KOPT-K1 (cell line): ENCODE results near the gene TPO.

Experiments used
- H3K27ac ChIP-seq: fragments of 200-600 bp; sonication (generic); 2 replicates; pipeline ENCODE4 v1.5.1; 2016; ENCODE audit warnings: antibody characterized with exemption, mild to moderate bottlenecking, low read depth, low read length; ENCODE audit not compliant: poor library complexity, severe bottlenecking
- H3K36me3 ChIP-seq: fragments of 200-600 bp; sonication (generic); 2 replicates; pipeline ENCODE4 v1.5.1; 2017; ENCODE audit warnings: antibody characterized with exemption, mild to moderate bottlenecking, low read length, moderate library complexity; ENCODE audit not compliant: insufficient read depth
- H3K9me3 ChIP-seq: fragments of 200-600 bp; sonication (generic); 2 replicates; pipeline ENCODE4 v1.5.1; 2017; ENCODE audit warnings: antibody characterized with exemption, low read length, mild to moderate bottlenecking; ENCODE audit not compliant: insufficient read depth, poor library complexity, severe bottlenecking

The TPO gene

DNA sequence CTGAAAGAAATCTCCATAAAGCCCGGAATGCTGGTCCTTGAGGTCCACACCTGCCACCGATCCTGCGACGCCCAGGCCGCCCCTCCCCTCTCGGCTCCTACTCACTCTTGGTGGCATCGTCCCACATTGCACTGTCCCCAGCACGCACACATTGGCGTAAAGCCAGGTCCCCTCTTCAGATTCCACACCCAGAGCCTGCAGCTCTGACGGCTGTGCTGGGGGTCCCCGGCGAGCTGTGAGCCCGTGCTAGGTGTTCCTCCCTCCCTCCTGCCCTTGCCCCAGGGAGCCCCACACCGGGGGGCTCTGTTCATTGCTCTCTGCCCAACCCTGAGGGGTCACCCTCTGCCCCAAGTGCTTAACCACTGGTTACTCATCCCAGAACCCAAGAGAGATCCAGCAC is 8.5 kb downstream of the TPO start:
- H3K27ac ChIP-seq, result no peak overlapping the region
- no peaks in the 10 kb centered on the region for H3K9me3 ChIP-seq
- H3K36me3 ChIP-seq, result no peaks in the 10 kb centered on the region

DNA sequence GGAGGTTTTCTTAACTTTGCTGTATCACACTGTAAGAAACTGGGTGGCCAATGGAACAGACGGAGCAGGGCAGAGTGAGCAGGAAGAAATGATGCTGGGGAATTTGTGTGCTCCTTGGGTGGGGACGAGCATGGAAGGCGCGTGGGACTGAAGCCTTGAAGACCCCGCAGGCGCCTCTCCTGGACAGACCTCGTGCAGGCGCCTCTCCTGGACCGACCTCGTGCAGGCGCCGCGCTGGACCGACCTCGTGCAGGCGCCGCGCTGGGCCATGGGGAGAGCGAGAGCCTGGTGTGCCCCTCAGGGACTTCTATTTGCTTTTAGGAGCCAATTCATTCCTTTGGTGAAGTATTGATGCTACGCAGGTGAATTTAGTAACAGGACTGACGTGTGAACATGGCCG is 8.9 kb downstream of the TPO start:
- H3K27ac ChIP-seq, result no peak overlapping the region
- no peaks in the 10 kb centered on the region for H3K36me3 ChIP-seq
- H3K9me3 ChIP-seq, result no peaks in the 10 kb centered on the region

DNA sequence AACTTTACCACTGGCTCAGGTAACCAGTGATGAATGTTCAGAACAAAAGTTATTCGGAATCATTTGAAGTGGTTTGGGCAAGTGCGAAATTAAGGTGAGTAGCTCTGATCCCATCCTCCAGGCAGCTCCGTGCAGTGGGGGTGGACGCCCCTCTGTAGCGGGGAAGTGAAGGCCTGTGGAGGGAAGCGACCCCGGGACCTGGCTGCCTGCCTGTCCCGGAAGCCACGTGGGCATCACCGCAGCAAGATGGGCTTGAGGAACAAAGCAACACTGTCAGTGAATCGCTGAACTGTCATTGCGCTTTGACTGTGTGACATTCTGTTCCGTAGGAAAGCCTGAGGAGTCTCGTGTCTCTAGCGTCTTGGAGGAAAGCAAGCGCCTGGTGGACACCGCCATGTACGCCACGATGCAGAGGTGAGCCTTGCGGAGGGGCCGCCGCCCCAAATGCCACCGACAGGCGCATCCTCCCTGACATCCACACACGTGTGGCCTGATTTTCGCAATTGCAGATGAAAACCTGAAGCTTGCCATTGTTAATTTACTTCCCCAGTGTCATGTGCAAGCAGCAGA is 9.5 kb downstream of the TPO start:
- Histone ChIP-seq H3K27ac (no peak overlapping the region), H3K36me3 (no peaks in the 10 kb centered on the region), H3K9me3 (no peaks in the 10 kb centered on the region)

DNA sequence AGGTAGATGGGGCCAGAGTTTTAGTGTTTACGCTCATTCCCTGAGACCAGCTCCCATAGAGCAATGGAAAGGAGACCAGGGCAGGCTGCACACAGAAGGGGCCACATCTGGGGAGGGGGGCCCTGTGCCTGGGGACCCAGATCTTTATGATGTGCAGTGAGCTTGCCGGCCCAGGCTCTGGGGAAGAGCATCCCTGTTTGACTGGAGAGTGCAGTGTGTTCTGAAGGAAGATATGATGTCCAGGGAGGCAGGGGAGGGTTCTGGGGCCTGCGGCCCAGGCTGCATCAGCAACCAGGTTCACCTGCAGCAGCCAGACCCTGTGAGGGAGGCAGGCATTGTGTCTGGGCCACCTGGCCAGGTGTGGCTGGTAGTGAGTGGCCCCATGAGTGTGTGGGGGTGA is 13.8 kb downstream of the TPO start:
- H3K27ac ChIP-seq, result no peak overlapping the region
- no peaks in the 10 kb centered on the region for H3K9me3 ChIP-seq

GRCh38 chr2:1429895-1430294 is 16.6 kb downstream of the TPO start:
- H3K27ac ChIP-seq, result no peak overlapping the region
- no peaks in the 10 kb centered on the region for H3K36me3 ChIP-seq
- H3K9me3 ChIP-seq, result no peaks in the 10 kb centered on the region

More for the DNA sequence above, 13.8 kb downstream of the TPO start:
- no peaks in the 10 kb centered on the region for H3K36me3 ChIP-seq

DNA sequence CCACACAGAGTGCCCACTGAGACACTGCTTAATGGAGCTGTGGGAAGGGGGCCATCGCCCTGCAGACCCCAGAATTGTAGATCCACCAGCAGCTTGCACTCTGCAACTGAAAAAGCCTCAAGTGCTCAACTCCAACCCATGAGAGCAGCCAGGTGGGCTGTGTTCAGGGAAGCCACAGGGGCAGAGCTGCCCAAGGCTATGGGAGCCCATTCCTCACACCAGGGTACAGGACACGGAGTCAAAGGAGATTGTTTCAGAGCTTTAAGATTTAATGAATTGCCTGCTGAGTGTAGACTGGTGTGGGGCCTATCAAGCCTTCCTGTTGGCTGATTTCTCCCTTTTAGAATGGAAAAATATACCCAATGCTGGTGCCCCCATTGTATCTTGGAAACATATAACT is 17.2 kb downstream of the TPO start:
- Histone ChIP-seq H3K9me3 (no peaks in the 10 kb centered on the region), H3K36me3 (no peaks in the 10 kb centered on the region), H3K27ac (no peak overlapping the region)

DNA sequence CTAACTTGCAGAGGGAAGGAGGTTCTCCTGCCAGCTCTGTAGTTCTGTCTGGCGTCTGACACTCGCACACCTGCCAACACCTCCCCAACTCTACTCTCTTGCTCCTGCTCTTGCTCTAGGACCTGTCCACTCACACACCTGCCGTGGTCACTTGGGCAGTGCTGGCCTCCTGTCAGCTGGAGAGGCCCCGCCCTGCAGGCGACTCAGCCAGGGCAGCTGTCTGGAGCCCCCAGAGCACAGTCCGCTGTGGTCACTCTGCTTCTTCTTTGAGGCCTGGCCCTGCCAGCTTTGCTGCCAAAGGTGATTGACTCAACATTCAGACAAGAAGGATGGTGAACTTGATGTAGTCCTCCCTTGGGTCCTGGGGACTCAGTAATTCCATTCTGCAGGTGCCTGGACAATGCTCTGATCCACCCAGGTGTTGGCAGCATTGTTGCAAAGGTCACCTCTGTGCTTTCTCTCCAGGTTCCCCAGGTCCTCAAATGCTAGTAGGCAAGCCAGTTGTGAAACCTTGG is 18.7 kb downstream of the TPO start:
- Histone ChIP-seq H3K27ac (no peak overlapping the region), H3K9me3 (no peaks in the 10 kb centered on the region), H3K36me3 (no peaks in the 10 kb centered on the region)

- Histone ChIP-seq H3K27ac (no peak overlapping the region), H3K9me3 (no peaks in the 10 kb centered on the region)
Measured at GRCh38 chr2:1432726-1433125, 19.5 kb downstream of the TPO start.

DNA sequence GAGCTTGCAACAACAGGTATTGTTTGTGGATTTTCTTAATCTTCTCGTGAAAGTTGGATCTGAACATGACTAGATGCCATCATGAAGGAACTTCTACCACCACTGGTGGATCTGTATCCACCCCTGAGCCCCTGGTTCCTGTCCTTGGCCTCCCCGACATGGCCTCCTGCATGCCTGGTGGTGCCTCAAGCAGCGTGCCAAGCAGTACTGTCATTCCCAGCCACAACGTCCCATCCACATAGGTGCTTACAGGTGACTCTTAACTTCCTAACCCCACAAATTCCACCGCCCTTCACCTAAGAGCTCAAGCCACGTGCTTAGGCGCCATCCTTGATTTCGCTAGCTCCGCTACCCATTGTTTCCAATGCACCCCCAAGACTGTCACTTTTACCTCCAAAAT is 23.1 kb downstream of the TPO start:
- Histone ChIP-seq H3K9me3 (no peaks in the 10 kb centered on the region), H3K27ac (no peak overlapping the region), H3K36me3 (no peaks in the 10 kb centered on the region)

More at GRCh38 chr2:1432726-1433125, 19.5 kb downstream of the TPO start:
- H3K36me3 ChIP-seq, result no peaks in the 10 kb centered on the region

- Histone ChIP-seq H3K36me3 (no peaks in the 10 kb centered on the region), H3K27ac (no peak overlapping the region), H3K9me3 (peaks cover 7% of the 10 kb centered on the region)
Measured at GRCh38 chr2:1437101-1437500, 23.8 kb downstream of the TPO start.

- peaks cover 12% of the 10 kb centered on the region for H3K9me3 ChIP-seq
- H3K27ac ChIP-seq, result no peak overlapping the region
- H3K36me3 ChIP-seq, result no peaks in the 10 kb centered on the region
Measured at GRCh38 chr2:1437537-1437936, 24.3 kb downstream of the TPO start.

GRCh38 chr2:1438972-1439371 is 25.7 kb downstream of the TPO start:
- Histone ChIP-seq H3K9me3 (peaks cover 13% of the 10 kb centered on the region), H3K36me3 (no peaks in the 10 kb centered on the region), H3K27ac (no peak overlapping the region)

DNA sequence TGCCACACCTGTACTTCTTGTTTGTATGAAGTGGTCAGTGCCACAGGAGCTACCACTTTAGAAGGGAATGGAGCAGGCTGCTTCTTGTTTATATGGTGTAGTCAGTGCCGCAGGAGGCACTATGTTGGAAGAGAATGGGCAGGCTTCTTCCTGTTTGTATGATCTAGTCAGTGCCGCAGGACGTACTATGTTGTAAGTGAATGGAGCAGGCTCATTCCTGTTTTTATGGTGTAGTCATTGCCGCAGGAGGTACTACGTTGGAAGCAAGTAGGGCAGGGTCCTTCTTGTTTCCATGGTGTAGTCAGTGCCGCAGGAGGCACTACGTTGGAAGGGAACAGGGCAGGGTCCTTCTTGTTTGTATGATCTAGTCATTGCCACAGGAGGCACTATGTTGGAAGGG is 27.3 kb downstream of the TPO start:
- Histone ChIP-seq H3K9me3 (peaks cover 13% of the 10 kb centered on the region), H3K36me3 (no peaks in the 10 kb centered on the region), H3K27ac (no peak overlapping the region)

DNA sequence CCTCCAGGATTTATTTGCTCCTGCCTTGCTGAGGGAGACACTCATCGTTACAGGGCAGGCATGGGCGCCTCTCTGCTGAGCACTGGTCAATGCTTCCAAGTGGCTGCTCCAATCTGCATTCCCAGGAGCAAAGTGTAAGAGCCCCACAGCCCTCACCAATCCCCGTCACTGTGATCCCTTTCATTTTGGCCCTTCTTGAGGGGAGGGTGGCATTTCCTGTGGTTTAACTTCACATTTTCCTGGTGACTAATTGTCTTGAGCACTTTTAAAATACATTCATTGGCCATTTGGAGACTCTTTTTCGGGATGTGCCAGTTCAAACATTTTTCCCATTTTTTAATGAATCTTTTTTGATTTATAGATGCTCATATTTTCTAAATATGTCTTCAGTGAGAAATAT is 33.0 kb downstream of the TPO start:
- Histone ChIP-seq H3K27ac (no peak overlapping the region), H3K9me3 (peaks cover 13% of the 10 kb centered on the region), H3K36me3 (no peaks in the 10 kb centered on the region)

GRCh38 chr2:1448009-1448408 is 34.7 kb downstream of the TPO start:
- H3K9me3 ChIP-seq, result no peaks in the 10 kb centered on the region
- H3K36me3 ChIP-seq, result no peaks in the 10 kb centered on the region
- no peak overlapping the region for H3K27ac ChIP-seq

DNA sequence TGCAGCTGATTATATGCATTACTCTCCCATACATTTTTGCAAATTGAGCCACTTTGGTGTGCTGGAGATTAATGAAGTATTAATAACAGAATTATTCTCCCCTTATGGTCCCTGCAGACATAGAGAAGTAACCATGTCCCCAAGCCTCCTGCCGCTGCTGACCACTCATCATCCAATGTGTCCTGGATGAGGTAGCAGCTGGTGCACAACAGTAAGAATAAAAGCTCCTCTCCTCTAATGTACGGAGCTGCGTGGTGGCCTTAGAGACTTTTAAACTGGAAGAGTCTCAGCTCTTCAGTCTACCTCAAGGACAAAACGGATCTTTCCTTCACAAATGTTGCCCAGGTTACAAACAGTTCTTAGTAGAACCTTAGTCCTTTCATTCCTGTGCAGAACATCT is 37.7 kb downstream of the TPO start:
- no peak overlapping the region for H3K27ac ChIP-seq
- H3K36me3 ChIP-seq, result no peaks in the 10 kb centered on the region

More for the DNA sequence above, 37.7 kb downstream of the TPO start:
- H3K9me3 ChIP-seq, result no peaks in the 10 kb centered on the region
